ENCODE measurements around the gene HSPB2. TPM values are rescaled to one million over a fixed set of nuclear protein-coding genes. Genes with fewer than 3 reads are reported as not detected.

HSPB2 gene
- total and polyA plus RNA-seq, 2 of the 8 experiments (the other 6 are each of a cell fraction or from before 2014, with no cell fraction given), result 0.32 to 0.86 TPM

- no peak for TF ChIP-seq KDM5A (IDR thresholded peaks at IDR 0.05; ENCODE audit: low read length)
- TF ChIP-seq BRCA1 (IDR thresholded peaks at IDR 0.05; ENCODE audit: low read depth, low read length), result no peak
- TF ChIP-seq POLR2A (IDR thresholded peaks at IDR 0.05; ENCODE audit: control extremely low read depth in 1 of 2, low read depth in 2 of 2, low read length in 2 of 2), result no peak
- no peak for TF ChIP-seq TCF12 (IDR thresholded peaks at IDR 0.05; ENCODE audit: low read depth, low read length)
- no peak for TF ChIP-seq JUN (IDR thresholded peaks at IDR 0.05; ENCODE audit: low read depth, low read length)
- Histone ChIP-seq H2BK15ac (ENCODE audit: low read length) (no peak overlapping the region), H2BK120ac (replicated peaks; ENCODE audit: low read depth, low read length) (no peak overlapping the region), H3K4me3 (ENCODE audit: extremely low read depth in 1 of 4, insufficient read depth in 2 of 4, low read depth in 3 of 4, low read length in 4 of 4) (no peak overlapping the region), H3K9ac (replicated peaks in 1 of 4; ENCODE audit: extremely low read depth in 1 of 4, low read depth in 3 of 4, low read length in 3 of 4) (no peak overlapping the region), H3K79me2 (ENCODE audit: control insufficient read depth in 1 of 2, insufficient read depth in 2 of 2, low read length in 2 of 2) (no peaks in the 10 kb centered on the region), H3K4me2 (ENCODE audit: insufficient read depth in 1 of 2, low read depth in 2 of 2, low read length in 2 of 2) (no peak overlapping the region), H3K14ac (ENCODE audit: insufficient read length) (no peak overlapping the region), H3K36me3 (ENCODE audit: control insufficient read depth in 2 of 4, insufficient read depth in 4 of 4, low read length in 3 of 4) (peaks cover 0 to 3% (median 0%) of the 10 kb centered on the region in 4 experiments; a peak in 1 of 8 replicates), H4K5ac (ENCODE audit: insufficient read length, low read depth, low read length) (no peak overlapping the region), H3K23ac (ENCODE audit: insufficient read length) (no peak overlapping the region), H3K9me3 (ENCODE audit: insufficient read depth in 2 of 2, low read depth in 1 of 2, low read length in 1 of 2) (no peaks in the 10 kb centered on the region), H3K56ac (replicated peaks; ENCODE audit: insufficient read length, low read depth, low read length) (no peak overlapping the region), H4K8ac (ENCODE audit: extremely low read depth, insufficient read depth, low read length) (no peak overlapping the region), H3K4ac (replicated peaks; ENCODE audit: insufficient read length, low read depth, low read length) (no peak overlapping the region), H2BK12ac (ENCODE audit: low read depth, low read length) (no peak overlapping the region), H2AK5ac (ENCODE audit: low read depth, low read length) (no peak overlapping the region), H4K91ac (replicated peaks; ENCODE audit: insufficient read length, low read length) (no peak overlapping the region), H3K4me1 (replicated peaks in 1 of 4; ENCODE audit: control insufficient read depth in 3 of 4, insufficient read depth in 4 of 4, low read length in 3 of 4) (peaks cover 0 to 2% (median 0%) of the 10 kb centered on the region in 4 experiments; a peak in 1 of 7 replicates), H3K27ac (ENCODE audit: low read depth, low read length) (no peak overlapping the region), H3K27me3 (replicated peaks in 1 of 4; ENCODE audit: control insufficient read depth in 3 of 4, extremely low read depth in 1 of 4, insufficient read depth in 3 of 4, low read length in 3 of 4) (no peaks in the 10 kb centered on the region), H2AFZ (ENCODE audit: low read length) (no peak overlapping the region), H2BK20ac (ENCODE audit: low read length) (no peak overlapping the region), H3K23me2 (ENCODE audit: low read depth, low read length) (no peaks in the 10 kb centered on the region; the same call in 1 of the 2 replicates), H4K20me1 (replicated peaks in 1 of 2; ENCODE audit: control insufficient read depth in 1 of 2, insufficient read depth in 2 of 2, low read length in 2 of 2) (no peaks in the 10 kb centered on the region), H3K18ac (ENCODE audit: extremely low read depth, low read length) (no peak overlapping the region), H2BK5ac (ENCODE audit: low read depth, low read length) (no peak overlapping the region), H3K79me1 (ENCODE audit: low read depth, low read length) (0 out of 2 replicates have a peak, but pooled peaks cover 2% of the 10 kb centered on the region)
- WGBS, 2 experiments (ENCODE audit: extremely low coverage in 1 of 2, insufficient coverage in 1 of 2, insufficient read length in 1 of 2, insufficient replicate concordance in 2 of 2, low coverage in 1 of 2, low lambda C conversion rate in 2 of 2, missing lambda C conversion rate in 1 of 2), result 88% methylated on average over 3 of the region's 3 CpGs; no CpG with 5 or more reads in 1 of the 2 experiments
- POLR2A ChIA-PET (ENCODE audit: partially characterized antibody), result interaction anchor here (0.9 kb wide), 1 partner anchor 9 kb away, joined by 3 read pairs; the partner anchor contains the start of gene DIXDC1
- DNase-seq (ENCODE audit: low read depth in 1 of 2, low spot score in 2 of 2), result no peak
- FAIRE-seq, result no peak
- CTCF ChIA-PET (ENCODE audit: partially characterized antibody), result interaction anchor here (1.0 to 25.5 kb wide), 4 partner anchors 13 to 79 kb away, joined by 3 to 565 read pairs (median 3); partner anchors contain the start of gene DLAT
These were observed 34.0 kb downstream of the HSPB2 start for GRCh38 chr11:111946499-111946898.
